GM19035 (cell line): ENCODE data around the gene RB1.

Source experiments
- ATAC-seq: cut with Tn5 transposase; IDR thresholded peaks from one replicate; pipeline ENCODE4 v1.9.1; 2021; ENCODE audit not compliant: unreplicated experiment

The RB1 gene

DNA sequence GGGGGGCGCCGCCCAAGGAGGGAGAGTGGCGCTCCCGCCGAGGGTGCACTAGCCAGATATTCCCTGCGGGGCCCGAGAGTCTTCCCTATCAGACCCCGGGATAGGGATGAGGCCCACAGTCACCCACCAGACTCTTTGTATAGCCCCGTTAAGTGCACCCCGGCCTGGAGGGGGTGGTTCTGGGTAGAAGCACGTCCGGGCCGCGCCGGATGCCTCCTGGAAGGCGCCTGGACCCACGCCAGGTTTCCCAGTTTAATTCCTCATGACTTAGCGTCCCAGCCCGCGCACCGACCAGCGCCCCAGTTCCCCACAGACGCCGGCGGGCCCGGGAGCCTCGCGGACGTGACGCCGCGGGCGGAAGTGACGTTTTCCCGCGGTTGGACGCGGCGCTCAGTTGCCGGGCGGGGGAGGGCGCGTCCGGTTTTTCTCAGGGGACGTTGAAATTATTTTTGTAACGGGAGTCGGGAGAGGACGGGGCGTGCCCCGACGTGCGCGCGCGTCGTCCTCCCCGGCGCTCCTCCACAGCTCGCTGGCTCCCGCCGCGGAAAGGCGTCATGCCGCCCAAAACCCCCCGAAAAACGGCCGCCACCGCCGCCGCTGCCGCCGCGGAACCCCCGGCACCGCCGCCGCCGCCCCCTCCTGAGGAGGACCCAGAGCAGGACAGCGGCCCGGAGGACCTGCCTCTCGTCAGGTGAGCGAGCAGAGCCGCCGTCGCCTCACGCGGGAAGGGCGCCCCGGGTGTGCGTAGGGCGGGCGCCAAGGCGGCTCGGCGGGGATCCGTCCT, at the start of gene RB1:
RB1 (plus strand) TSS at position 393 of the 784 bp plus-strand sequence; CDS start at position 555, 162 bp downstream.
- ATAC-seq: peak; percentile 79

DNA sequence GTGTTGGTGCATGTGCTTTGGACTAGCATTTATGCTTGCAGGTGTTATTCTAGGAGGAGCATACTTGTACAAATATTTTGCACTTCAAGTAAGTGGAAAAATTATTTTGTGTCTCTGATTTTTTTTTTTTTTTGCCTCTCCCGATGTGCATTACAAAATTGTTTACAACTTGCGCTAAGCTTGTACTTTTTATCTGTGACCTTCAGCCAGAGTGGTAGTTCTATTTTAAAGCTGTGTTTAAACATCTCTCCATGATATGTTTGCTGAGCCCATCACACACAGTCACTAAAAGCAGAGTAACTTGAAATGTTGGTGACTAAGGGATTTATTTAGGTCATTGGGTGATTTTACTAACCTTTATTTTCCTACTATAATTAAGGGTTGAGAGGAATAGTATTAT, 49.7 kb upstream of the RB1 start:
- no peak for ATAC-seq

DNA sequence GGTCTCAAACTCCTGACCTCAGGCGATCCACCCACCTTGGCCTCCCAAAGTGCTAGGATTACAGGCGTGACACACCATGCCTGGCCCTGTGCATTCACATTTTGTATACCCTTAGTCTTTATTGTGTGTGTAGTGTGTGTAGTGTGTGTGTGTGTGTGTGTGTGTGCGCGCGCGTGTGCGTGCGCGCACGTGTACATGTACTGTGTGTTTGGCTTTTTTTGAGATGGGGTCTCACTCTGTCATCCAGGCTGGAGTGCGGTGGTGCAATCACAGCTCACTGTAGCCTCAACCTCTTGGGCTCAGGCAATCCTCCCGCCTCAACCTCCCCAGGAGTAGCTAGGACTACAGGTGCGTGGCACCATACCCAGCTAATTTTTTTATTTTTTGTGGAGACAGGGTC, 48.5 kb upstream of the RB1 start:
- no peak for ATAC-seq

DNA sequence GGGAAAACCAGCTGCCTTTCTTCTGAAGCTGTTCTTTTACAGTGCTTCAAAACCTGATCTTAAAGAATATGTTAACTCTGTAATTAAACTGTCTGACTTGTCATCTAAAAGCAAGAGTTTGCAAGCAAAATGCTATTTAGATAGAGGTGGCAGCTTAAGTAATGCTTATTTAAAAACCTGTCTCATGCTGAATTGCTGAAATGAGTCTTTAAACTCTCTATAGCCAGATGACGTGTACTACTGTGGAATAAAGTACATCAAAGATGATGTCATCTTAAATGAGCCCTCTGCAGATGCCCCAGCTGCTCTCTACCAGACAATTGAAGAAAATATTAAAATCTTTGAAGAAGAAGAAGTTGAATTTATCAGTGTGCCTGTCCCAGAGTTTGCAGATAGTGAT, 47.6 kb upstream of the RB1 start:
- no peak for ATAC-seq

DNA sequence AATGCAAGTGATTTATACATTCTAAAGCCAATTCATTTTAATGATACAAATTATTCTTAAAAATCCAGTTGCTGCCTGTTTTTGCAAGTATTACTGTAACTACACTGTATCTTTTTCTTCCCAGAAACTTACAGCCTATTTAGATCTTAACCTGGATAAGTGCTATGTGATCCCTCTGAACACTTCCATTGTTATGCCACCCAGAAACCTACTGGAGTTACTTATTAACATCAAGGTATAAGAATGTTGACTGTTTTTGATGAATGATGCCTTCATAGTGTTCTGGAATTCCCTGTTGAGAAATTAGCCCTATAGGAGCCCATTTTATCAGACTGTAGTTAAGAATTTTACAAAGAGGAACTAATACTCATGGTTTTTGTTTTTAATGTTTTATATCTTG, 45.5 kb upstream of the RB1 start:
- no peak for ATAC-seq

DNA sequence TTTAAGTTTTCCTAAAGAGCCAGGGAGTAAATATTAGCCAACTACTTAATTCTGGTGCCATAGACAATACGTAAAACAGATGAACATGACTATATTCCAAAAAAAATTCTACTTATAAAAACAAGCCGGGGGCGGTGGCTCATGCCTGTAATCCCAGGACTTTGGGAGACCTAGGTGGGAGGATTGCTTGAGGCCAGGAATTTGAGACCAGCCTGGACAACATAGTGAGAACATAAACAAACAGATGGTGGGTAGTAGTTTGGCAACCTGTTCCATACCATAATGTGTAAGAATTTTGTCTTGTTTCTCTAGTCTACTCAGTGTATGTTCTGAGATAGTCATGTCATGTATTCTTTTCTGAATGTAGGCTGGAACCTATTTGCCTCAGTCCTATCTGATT, 45.1 kb upstream of the RB1 start:
- ATAC-seq: no peak

DNA sequence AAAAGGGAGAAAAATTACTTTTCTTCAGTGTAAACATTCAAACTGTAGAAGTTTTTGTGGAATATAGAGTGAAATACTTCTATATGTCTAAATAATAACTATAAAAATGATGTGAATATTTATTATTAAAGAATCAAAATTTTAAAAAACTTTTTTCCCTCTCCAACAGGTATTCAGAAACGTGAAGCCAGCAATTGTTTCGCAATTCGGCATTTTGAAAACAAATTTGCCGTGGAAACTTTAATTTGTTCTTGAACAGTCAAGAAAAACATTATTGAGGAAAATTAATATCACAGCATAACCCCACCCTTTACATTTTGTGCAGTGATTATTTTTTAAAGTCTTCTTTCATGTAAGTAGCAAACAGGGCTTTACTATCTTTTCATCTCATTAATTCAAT, 42.6 kb upstream of the RB1 start:
- no peak for ATAC-seq

DNA sequence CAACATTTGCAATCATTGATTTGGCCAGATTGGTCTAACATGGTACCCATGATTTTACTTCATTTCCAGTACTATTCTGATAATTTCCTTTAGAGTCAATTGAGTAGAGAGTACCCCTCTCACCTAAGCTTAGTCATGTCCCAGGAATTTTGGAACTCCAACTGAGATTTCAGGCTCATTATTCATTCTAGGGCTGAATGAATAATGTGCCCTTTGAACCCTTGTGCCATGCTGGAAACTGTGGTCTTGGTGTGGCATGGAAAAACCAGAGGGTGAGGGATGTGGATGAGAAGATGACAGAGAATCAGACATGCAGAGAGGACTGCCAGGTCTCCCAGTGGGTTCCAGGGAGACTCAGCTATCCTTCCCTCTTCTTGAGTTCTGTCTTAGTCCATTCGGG, 40.4 kb upstream of the RB1 start:
- ATAC-seq: no peak

DNA sequence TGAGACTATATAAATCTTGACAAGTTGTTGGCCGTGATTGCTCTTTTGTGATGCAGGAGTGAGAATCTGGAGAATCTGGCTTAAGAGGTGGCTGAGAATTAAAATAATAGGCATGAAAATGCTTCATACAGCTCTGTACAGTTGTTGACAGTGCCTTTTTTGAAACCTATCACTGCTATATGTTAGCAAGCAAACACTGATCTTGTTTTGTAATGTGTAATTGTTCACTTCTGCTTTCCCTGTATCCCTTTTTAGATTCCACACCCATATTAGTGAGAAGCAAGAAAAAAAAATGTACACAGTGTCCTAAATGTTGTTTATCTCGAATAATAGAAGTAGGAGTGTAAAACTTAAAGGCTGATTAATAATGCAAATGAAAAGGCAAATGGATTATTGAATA, 39.5 kb upstream of the RB1 start:
- ATAC-seq: no peak

DNA sequence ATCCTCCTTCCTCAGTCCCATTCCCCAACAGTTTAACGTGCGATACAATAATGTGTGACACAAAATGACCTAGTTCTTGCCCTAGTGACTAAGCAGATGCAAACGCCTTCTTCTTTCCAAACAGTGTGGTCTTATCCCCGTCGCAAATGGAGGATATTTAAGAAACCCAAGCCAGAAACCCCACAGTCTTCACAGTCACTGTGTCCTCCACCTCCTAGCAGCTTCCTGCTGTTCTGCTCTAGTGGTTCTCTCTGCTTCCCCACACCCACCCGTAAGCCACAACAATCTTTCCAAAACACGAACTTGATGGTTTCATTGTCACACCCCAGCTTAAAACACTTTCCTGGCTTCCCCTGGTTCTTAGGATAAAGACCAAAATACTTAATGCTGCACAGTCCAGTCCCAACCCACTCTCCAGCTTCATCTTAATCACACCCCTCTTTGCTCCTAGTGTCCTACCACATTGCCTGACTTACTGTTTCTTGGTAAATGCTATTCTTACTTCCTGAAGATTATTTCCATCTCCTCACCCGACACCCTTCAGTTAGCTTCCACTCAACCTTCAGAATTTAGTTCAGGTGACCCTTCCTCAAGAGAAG, 38.2 kb upstream of the RB1 start:
- ATAC-seq: no peak

DNA sequence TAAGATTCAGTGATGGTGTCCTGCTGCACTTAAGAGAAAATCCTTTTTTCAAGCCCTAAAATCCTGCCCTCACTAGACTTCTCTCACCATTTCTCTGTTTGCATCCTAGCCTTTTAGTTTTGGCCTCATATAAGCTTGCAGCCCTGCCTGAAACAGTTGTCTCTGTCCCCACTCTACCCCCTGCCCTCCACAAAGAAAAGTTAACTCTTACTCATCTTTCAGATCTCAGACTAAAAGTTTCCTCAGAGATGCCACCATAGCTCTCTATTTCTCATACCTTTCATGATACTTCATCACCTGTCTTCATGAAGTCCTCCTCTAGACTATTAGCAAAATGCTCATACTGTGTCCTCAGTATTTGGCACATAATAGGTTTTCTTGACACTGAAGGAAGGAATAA, 37.4 kb upstream of the RB1 start:
- ATAC-seq: no peak

DNA sequence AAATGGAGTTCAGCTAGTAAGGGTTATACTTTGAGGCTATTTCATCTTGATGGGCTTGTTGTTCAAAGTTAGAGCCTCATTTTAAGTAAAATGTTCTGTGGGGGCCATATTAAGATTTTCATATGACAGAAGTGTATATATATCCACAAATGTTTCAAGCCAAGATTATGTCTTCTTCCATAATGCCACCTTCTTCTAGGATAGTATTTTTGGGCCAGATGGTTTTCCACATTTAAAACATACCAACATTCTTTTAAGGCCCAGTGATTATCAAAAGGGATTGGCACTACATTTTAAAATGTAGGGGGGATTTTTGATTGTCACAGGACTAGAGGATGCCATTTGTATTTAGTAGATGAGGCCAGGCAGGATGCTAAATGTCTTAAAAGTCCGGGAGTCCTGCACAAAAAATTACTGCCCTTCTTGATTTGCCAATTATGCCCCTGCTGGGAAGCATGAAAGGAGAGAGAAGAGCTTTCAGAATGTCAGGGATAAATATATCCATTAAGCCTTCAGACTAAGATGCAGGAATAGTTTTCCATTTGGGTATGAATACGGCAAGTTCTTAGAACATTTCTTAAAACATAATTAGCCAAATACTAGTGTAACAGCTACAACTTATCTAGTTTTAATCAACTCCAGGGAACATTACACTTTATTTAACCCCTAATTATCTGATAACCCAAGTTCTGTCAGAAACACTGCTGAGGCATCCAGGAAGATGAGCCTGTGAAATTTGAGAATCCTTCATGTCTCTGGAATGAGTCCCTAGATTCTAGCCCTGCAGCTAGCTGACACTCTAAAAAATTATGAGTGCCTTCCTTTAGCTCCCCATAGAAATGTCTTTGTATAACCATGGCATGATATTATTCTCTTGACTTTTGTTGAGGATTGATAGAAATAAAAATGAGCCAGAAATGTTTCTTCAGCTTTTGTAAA, 36.6 kb upstream of the RB1 start:
- ATAC-seq: no peak

DNA sequence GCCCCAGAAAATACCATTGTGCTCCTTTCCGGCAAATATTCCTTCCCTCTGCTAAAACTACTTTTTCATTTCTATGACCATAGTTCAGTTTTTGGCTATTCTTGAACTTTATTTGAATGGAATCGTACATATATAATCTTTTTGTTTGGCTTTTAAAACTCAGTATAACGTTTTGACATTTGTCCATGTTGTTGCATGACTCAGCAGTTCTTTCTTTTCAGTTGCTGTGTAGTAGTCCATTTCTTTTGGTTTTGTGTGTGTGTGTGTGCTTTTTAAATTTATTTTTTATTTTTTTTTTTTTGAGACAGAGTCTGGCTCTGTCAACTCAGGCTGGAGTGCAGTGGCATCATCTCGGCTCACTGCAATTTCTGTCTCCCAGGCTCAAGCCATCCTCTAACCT, 35.5 kb upstream of the RB1 start:
- ATAC-seq: no peak

DNA sequence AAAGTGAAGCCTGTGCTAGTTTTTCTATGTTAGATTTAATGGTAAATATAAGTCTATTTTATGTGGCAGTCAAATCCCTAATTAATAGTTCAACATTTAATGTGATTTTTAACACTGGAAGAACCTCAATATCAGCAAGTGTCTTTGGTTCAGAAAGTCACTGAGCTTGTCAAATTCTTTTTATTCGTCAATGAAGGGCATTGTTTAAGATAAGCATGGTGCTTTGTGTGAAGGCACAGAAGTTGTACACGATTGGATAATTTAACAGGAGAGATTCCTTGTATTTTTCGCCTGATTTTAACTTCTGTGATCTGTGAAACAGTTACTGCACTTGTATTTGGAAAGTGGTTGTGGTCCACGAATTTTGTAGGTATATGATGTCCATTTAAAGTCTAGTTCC, 30.2 kb upstream of the RB1 start:
- no peak for ATAC-seq

DNA sequence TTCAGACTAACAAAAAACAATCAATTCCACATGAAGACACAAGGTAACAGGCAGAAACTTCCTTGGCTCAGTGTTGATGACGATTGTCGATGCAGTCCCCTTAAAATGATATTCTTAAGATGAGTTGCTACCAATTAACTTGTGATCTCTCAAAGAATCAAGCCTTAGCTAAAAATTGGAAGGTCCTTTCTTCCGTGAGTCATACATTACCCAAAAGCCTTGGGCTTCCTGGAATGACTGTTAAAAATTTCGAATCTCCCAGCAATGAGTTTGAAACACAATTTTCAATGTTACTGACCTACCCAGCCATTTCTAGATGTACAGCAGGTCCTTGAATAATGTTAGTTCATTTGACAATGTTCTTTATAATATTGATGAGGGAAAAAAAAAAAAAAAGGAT, 28.0 kb upstream of the RB1 start:
- no peak for ATAC-seq

DNA sequence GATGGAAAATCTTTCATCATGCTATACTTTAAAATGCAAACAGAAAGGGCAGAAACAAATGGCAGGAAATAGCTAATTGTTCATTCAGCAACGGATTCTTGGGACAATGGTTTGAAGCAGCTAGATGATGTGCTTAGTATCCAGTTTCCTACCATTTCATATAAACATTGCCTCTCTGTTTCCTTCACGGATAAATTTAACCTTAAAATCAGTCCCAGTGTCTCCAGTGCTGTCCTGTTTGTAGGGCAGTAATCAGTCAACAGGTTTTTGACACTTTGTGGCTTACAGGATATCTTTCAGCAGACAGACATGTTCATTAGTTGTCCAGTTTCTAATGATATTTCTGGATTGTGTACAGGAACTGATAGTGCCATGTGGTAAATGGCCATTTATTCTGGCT, 24.7 kb upstream of the RB1 start:
- ATAC-seq: no peak

DNA sequence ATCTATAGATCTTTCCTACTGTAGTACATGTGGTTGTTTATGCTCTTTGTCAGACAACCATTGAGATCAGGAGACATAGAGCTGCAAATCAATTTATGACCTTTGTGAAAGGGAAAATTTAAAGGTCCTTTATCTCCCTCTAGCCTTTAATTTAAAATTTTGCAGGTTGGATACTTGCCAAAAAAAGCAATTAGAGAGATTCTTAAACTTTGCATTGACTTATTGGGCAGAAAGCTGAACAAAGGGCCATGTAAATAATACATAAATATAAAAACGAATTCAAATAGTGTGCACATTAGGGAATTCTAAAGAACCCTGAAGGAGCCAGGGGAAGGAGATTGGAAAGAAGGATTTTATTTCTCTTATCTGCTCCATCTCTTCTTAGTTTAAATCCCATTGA, 22.0 kb upstream of the RB1 start:
- no peak for ATAC-seq

DNA sequence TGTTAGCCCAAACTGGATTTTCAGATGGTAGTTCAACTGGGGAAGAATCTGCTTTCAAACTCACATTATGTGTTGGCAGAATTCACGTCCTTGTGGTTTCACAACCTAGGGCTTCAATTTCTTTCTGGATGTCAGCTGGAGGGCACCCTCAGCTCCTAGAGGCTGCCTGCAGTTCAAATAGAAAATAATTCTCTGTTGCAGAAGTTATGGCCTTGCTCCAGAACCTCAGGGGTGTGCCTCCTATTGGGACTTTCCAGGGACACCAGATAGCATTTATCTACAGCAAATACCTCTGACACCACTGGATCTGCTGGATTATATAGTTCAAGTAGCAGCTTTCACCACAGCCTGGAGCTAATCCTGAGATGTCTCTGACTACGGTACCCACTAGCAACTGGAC, 11.8 kb upstream of the RB1 start:
- ATAC-seq: no peak

DNA sequence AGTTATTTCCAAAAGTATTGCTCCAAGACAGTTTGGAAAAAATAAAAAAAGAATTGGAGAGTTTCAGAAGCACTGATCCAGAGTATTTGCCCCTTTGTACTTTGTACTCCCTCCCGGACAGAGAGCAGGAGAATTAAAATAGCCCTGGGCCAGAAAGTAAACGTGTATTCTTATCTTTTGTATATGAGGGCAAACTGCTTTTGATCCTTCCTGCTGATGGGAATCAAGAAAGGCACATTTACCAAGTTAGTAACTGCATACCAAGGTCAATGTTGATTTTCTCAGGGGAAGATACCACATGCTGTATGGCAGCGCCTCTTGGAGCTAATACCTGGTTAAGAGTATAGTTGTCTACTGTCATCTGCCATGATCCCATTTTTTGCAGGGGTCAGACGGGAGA, 10.9 kb upstream of the RB1 start:
- ATAC-seq: no peak

DNA sequence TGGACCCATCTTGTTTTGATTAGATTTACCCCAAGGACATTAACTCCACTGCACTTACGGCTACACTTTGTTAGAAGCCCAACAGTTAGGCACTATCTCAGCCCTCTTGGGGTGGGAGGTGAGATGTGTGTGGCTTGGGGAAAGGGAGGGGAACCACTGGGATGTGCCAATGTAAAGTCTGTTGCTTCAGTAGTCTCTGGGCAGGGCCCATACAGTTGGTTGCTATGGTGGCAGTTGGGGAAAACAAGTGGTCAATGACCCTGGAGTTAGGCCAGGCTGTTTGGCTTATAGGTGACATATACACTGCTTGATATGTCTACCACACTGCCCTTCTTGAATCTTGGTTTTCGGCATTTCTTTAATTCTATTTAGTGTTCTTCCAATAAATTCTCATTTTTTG, 8.9 kb upstream of the RB1 start:
- no peak for ATAC-seq

DNA sequence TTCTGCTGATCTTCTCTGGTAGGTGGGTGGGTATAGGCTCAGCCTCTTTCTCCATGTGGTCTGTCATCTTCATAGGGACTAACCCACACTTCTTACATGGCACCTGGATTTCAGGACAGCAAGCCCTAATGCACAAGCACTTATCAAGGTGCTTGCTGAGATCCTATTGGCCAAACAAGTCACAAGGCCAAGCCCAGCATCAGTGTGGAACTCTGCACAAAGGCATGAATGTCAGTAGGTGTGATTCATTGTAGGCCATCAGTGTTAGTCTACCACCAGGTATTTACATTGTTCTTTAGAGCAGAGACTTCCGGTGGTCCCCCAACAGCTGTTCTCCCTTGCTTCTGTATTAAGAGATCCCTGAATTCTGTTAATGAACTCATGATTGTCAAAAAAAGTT, 8.3 kb upstream of the RB1 start:
- ATAC-seq: no peak

DNA sequence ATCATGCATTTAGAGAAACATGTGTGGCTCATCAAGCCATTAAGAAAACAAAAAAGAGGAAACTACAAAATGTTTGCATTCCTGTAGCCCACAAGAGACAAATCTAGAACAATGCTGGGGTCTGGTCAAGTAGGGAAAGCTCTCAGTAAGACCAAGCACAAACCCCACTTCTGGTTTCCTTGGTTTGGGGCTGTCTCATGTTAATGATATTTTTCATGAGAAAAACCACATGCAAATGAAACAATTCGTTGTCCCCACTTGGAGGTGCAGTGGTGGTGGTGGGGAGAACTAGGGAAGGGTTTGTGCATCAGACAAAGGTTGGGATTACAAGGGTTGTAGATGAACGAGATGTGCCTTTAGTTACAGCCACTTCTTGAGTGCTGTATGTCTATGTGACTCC, 7.0 kb upstream of the RB1 start:
- ATAC-seq: no peak
